GM21367 (cell line): ENCODE data around the gene BMPR1A.
"Not testable (repeated sequence)": the region's sequence is repeated elsewhere in the genome, so short reads cannot be mapped to it uniquely, and the experiment has no call there.

Experiments
- ATAC-seq: cut with Tn5 transposase; IDR thresholded peaks from one replicate; pipeline ENCODE4 v1.9.1; 2021; ENCODE audit not compliant: unreplicated experiment

Gene BMPR1A

DNA sequence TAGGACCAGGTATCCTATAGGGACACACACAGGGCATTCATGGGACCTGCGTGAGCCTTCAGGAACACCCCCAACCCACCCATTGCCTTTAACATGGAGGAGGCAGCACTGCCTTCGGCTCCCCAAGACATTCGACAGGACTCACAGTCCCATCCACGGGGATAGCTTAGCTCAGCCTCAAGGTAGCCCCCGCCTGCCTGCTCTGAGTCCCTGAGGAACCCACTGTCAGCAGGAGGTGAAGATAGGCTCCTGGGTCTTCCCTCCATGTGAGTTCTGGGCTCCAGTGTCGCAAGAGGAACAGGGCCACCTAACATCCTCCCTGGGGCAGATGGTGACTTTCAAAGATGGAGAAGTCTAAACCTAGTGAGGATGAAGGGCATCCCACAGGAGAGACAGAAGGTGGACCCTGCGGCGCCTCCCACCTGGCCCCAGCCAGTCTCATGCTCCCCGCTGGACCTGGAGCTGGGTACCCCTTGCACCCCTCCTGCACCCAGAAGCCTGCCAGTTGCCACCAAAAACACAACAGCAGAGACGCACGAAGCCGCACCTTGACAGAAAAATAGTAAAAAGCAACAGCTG, 207.0 kb downstream of the BMPR1A start:
- no peak for ATAC-seq

DNA sequence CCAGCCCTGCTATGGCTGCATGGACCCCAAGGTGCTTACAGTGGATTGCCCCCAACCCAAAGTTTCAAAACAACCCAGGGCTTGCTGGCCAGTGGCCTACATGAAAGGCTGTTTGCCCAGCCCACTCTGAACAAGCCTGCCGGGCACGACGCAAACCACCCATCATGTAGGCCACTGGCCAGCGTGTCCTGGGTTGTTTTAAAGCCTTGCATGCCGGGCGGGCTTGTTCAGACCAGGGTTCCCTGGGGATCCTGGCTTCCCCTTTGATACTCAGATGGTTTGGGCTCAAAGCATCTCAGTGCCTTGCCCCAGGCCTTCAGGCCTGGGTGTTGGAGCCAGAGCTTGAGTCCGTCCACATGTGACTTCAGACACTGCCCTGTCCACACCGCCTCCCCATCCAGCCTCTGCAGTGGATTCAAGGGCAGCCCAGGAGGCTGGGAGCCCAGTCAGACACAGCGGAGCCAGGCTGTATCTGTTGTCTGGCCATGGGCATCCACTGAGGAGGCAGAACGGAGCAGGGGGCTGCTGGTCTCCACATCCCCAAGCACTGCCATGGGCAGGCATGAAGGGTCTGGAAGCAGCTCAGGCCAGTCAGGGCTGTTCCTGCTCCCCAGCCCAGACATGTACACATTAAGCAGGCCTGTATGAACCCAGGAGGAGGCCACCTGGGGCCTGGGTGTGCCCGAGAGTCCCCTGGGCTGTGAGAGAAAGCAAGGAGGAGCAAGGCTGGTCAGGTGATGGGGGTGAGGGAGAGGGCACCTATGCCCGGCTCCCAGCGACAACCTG, 207.8 kb downstream of the BMPR1A start:
- no peak for ATAC-seq

DNA sequence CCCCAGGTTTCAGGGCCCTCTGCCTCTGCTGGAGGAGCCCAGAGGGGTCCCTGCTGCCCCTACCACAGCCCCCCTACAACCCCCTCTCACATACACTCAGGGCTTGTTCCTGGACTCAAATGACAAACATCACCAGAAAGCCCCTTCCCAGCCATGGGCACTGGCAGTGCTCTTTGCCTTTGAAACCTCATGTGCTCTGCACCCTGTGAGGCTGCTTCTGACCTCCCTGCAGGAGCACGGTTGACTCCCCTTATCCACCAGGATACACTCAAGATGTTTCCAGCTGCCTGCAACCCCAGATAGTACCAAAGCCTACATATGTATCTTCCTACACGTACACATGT, 208.4 kb downstream of the BMPR1A start:
- ATAC-seq: no peak

DNA sequence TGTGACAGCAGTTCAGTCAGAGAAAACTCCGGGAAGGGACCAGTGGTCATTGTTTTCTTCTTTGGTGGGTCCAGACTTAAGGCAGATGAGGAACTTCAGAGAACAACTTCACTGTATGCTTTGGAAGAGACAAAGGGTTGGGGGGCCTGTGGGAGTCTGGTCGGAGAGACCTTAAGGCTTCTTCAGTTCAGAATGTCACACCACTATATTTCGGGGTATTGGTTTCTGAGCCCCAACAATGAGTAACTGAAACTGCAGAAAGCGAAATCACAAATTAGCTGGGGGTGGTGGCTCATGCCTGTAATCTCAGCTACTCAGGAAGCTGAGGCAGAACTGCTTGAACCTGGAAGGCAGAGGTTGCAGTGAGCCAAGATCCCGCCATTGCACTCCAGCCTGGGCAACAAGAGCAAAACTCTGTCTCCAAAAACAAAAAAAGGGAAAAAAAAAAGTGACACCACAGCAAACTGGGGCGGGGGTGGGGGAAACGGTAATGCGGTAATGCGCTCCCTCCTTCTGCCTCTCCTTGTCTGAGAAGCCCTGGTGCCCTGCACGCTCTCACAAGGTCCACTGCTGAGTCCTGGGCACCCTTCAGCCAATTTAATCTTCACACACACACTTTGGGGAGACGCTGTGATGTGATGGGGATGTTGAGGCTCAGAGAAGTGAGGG, 209.7 kb downstream of the BMPR1A start:
- no peak for ATAC-seq

DNA sequence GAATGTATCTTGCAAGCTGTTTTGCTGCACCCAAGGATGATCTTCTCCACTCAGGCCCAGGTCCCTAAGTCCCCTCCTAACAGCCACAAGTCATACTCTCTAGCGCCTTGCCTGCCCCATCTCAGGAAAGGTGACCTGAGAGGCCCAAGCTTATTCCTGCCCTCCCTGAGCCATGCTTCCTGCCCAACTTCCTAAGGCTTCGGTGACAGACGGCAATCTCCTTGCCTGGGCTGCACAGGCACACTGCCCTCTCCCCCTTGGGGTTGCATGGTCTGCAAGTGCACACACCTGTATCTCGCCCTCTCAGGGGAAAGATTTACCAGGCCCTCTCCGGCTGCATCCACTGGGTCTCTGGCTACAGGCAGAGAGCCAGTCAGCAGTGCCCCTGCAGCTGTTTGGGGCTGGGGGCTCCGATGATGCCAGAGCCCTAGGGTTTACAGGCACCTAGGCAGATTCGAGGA, 211.1 kb downstream of the BMPR1A start:
- no peak for ATAC-seq

DNA sequence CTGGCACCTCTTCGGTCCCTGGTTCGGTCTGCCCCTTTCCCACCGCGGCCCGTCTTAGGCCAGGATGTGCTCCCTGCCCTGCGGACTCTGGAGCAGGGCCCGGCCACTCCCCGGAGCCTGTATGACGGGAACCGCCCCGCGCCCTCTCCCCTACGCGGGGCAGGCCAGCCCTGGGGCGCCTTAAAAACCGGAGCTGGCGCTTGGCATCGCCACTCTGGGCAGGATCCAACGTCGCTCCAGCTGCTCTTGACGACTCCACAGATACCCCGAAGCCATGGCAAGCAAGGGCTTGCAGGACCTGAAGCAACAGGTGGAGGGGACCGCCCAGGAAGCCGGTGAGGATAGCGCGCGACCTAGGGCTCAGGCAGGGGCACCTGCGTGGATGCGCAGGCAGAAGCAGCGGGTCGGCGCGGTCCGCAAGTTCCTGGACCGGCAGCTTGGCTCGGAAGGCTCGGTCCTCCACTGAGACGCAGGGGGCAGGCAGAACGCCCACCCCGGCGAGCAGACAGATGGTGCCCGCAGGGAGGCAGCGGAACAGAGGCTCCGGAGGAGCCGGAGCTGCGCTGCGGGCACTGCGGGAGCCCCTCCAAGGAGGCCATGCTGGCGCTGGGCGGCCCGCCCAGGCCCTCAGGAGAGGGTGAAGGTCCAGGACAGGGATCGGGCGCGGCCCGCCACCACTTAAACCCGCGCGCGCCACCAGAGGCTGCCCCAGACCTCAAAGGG, 212.0 kb downstream of the BMPR1A start, which contains the start of gene ADIRF:
Gene ADIRF (plus strand): TSS at position 212 of the 723 bp plus-strand sequence. CDS start 63 bp downstream, at position 275.
- no peak for ATAC-seq

DNA sequence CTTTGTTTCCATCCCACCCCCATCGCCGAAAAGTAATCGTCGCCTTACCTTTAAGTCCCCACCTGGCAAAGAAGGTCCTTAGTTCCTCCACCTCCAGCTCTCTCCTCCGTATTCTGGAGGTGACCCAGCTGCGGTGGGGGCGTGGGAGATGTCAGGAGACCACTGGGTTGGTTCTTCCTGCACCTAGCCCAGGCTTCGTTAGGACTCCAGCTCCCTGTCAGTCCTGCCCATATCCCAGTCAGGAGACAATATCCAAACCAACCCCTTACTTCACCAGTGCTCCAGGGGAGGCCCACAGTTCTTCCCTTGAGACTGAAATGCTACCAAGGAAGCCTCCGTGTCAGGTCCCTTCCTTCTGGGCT, 212.6 kb downstream of the BMPR1A start:
- no peak for ATAC-seq

DNA sequence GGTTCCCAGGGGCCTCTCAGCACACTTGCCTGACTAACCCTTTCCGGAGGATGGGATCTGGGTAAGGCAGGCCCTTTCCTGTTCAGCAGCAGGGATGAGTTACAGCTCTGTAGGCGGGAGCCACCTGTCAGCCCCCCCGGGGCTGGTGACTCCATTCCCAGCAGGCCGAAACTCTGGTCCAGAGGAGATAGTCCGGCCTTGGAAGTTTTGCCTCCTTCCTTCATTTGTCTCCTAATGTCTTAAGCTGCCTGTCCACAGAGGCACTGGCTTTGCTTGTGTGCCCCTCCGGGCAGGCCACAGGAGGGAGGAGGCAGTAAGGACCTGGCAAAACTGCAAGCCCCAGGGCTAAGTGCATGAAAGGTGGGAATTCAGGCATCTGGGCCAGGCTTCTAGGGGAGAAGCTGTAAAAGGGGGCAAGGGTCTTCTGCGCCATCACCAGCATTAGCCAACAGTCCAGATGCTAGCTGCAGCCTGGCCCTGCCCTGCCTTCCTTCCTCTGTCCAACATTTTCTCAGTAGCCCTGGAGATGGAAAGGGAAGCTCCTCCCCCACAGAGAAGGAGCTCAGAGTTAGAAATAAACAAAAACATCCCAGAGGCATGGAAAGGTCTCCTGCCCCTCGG, 213.1 kb downstream of the BMPR1A start:
- ATAC-seq: no peak

DNA sequence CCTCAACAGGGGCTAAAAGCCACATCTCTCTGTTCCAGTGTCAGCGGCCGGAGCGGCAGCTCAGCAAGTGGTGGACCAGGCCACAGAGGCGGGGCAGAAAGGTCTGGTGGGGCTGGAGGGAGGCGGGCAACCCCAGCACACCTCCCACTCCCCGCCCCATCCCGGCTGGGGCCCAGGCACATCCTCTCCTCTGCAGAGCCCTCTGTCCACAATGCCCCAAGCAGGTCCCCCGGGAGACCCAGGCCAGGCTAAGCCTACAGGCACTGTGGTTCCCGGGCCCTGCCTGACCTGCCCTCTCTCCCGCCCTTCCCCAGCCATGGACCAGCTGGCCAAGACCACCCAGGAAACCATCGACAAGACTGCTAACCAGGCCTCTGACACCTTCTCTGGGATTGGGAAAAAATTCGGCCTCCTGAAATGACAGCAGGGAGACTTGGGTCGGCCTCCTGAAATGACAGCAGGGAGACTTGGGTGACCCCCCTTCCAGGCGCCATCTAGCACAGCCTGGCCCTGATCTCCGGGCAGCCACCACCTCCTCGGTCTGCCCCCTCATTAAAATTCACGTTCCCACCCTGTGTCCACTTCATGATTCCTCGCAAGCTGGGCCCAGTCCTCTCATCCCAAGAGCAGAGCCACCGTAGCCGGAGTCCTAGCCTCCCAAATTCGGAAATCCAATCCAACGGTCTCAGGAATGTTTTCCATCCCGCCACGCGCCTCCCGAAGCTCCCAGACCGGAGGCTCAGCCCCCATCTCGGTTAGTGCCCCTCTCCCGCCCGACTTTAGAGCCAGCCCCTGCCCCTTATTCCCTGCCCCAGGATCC, 214.0 kb downstream of the BMPR1A start:
- no peak for ATAC-seq

DNA sequence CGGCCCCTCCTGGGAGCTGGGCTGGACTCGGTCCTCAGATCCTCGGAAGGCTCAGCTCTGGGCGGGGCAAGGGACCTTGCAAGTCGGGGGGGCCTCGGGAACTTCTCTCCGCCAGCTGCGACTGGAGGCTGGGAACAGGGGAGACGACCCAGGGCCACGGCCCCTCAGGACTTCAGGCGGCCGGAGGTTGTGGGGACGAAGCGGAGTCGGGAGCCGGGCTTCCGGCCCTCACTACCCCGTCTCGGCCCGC, 214.5 kb downstream of the BMPR1A start:
- no peak for ATAC-seq

DNA sequence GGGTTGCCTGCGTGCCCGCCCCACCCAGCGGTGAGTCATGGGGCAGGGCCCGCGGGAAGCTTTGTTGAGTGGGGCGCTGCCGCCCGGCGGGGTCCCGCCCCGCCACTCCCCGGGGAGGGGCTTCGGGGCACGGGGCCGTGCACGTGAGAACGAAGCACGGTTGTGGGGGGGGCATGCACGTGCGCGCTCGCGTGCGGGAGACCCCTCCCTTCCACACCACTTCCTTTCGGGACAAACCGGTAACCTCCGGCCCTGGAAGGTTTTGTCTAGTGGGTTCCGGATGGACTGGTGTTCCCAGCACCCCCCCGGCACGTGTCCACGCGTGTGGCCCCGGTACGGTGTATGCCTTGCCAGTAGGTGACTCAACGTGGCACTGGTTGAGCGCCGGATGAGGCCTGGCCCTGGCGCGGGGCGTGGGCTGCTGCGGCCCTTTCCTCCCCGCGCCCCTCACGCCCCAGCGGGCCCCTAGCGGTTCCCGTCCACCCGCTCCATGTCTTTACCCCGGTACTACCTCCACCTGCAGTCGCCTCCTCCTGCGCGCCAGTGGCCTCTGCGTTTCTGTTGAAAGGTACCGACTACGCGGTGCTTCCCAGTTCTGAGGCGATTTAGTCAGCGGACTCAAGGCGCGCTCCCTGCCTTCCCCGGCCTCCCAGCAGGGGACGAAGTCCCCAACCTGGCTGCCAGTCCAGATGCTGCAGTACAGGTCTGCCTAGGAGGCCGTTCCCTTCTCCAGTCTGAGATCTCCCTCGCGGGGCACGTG, 215.0 kb downstream of the BMPR1A start:
- peak; percentile 72 for ATAC-seq

DNA sequence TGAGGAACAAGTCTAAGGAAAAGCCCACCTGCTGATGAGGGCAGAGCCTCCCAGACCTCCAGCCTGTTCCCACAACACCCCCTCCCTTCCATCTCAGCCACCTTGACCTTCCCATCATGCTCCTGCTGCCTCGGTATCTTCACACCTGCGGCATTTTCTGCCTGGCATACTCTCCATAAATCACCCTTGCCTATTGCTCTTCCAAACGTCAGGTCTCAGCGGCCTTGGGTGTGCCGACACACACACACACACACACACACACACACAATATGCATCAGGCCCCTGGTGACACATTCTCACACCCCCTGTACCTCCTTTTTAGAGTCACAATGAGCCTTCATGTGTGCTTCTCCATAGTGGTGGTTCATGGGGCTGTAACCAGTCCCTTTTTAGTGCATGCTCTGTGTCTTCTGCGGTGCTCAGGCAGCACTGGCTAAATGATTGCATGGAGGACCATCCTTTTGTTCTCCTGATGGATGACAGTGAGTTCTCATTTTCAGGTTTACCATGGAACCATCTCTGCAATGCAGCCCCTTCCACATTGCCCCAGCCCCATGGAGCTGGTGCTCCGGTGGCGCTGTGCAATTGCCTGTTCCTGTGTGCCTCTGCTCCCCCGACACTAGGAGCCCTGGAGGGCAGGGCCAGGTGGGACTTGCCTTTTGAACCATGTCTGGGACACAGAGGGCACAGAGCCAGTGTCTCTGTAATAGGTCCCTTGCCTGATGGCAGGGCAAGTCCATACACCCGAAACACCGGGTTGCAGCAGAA, 216.4 kb downstream of the BMPR1A start:
- no peak for ATAC-seq

DNA sequence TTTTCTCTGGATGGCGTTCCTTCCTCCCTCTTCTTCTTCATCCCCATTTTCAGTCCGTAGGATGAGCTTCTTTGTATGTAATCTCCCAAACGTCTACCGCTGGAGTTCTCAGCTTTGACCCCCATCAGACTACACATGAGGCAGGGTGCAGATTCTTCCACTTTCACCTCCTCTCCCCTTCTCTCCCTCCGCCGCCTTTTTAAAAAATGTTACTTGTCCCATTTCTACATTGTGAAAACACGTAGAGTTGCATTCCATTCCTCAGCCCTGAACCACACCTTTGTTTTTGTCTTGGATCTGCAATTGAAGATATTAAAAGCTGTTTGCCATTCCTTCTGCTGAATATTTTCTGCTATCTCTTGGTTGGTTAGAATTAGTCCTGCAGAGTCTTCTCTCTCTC, 218.1 kb downstream of the BMPR1A start:
- no peak for ATAC-seq

DNA sequence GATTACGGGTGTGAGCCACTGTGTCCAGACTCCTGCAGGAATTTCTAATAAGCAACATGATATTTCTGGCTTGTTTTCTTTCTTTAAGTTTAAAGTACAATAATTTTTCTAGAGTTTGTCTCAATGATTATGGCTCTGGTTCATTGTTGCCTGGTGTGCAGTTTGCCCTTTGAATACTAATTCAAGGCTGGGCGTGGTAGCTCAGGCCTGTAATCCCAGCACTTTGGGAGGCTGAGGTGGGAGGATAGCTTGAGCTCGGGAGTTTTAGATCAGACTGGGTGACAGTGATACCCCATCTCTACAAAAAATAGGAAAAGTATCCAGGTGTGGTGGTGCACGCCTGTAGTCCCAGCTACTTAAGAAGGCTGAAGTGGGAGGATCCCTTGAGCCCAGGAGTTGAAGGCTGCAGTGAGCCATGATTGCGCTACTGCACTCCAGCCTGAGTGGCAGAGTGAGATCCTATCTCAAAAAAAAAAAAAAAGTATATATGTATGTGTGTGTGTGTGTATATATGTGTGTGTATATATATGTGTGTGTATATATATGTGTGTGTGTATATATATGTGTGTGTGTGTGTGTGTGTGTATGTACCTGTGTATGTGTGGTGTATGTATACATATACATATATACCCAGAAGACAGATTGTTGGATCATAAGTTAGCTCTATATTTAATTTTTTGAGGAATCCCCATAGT, 220.1 kb downstream of the BMPR1A start:
- no peak for ATAC-seq

DNA sequence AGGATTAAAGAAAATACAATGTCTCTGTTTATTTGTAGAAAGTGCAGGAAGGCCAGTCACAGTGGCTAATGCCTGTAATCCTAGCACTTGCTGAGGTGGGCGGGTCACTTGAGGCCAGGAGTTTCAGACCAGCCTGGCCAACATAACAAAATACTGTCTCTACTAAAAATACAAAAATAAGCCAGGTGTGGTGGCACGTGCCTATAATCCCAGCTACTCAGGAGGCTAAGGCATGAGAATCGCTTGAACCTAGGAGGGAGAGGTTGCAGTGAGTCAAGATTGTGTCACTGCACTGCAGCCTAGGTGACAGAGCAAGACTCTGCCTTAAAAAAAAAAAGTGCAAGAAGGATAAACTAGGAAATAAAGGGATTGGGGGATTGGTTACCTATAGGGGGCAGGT, 222.0 kb downstream of the BMPR1A start:
- not testable (repeated sequence) for ATAC-seq

DNA sequence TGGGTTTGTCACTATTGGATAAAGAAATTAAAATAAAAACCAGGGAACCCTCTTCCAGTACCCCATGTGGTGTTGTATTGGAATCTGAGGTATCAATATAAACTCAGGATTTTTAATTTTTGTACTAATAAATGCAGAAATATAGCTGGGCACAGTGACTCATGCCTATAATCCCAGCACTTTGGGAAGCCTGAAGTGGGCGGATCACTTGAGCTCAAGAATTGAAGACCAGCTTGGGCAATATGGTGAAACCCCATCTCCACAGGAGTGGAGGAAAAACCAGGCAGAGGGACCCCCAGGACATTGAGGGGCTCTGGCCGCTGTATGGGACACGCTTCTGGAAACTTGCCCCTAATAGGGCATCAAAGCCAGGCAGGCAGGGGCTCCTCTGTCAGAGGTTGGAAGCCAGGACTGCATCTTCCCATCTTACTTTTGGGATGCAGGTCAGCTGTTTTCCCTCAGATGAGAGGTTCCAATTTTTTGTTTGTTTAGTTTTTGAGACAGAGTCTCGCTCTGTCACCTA, 222.9 kb downstream of the BMPR1A start:
- ATAC-seq: no peak

DNA sequence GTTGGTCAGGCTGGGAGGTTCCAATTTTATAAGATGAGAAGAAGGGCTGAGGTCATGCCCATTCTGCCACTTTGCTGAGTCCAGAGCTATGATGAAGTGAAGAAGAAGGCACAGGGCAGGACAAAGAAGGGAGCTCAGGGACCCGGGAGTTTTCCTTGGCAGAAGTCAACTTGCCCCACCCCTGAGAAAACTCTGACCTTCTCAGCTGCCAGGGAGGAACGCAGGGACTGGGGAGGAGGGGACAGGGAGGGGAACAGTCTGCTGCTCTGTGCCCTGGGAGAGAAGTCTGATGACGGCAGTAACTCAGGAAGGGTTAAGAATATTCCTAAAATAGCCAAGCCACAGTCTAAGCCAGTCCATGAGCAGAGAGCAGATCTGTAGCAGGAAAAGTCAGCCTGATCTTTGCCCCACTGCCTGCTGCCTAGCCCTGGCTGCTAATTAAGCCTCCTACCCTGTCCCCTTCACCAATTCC, 223.6 kb downstream of the BMPR1A start:
- ATAC-seq: no peak

DNA sequence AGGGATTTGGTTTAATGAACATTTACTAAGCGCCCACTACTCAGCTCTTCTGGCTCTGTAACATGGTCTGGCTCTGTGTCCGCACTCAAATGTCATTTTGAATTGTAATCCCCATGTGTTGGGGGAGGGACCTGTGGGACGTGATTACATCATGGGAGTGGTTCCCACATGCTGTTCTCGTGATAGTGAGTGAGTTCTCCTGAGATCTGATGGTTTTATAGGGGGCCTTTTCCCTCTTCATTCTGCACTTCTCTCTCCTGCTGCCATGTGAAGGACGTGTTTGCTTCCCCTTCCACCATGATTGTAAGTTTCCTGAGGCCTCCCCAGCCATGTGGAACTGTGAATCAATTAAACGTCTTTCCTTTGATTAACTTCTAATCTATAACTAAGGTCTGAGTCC, 224.6 kb downstream of the BMPR1A start:
- not testable (repeated sequence) for ATAC-seq
